DMS79 (cell line): ENCODE measurements around the gene RAI14.
"Not testable (repeated sequence)": the region's sequence is repeated elsewhere in the genome, so short reads cannot be mapped to it uniquely, and the experiment has no call there.

Source experiments
- DNase-seq: peaks from one replicate; lab custom pipeline; 2025; lab: John Stamatoyannopoulos, UW

The RAI14 gene

GRCh38 chr5:34822956-34823715 lies 167.0 kb downstream of the RAI14 start:
- no peak for DNase-seq

DNA sequence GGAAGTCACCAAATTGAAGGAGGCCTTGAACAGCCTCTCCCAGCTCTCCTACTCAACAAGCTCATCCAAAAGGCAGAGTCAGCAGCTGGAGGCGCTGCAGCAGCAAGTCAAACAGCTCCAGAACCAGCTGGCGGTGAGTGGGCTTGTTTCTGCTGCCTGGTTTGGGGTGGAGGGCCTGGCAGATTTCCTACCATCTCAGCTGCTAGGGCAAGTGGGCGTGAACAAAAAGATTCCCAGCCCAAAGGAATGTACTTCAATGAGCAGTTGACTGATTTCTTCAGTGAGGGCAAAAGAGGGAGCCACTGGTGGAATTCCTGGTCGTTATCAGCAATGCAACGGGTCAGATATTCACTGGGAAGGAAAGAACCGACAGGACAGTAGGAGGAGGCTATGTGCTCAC lies 170.2 kb downstream of the RAI14 start:
- DNase-seq: no peak

DNA sequence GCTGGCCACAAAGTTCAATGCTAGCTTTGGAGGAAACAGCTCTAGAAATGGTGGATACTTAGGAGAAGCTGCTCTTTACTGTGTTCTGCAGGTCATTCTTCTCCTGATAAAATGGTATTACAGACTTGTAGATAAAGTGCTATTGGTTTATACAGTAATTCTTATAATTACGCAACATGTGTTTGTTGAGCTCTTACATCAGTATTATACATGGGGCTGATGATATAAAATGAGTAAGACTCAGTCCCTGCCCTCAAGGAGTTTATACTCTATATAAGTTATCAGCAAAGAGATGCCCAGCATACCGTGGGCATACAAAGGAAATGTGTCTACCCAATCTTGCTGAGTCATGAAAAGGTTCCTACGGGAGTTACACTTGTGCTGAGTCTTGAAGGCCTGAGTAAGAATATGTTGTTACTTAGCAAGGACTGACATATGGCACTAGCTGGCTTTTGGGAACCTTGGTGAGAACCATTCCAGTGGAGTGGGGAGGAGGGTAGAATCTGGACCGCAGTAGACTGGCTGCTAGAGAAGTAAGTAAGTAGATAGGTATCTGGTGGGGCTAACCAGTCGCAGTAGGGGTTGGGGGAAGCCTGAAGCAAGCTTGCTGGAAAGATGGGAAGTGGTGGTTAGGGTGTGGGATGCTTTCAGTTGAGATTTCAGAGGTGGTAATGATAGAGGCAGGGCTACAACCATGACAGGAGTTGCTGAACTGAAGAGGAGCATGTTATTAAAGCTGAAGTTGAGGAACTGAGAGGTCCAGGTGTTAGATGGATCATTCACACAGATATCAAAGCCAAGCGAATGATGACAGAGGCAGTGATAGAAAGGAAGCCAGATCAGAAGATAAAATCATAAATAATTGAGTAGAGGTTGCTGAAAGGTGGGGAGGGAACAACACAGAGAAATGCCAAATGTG lies 171.7 kb downstream of the RAI14 start:
- DNase-seq: no peak

DNA sequence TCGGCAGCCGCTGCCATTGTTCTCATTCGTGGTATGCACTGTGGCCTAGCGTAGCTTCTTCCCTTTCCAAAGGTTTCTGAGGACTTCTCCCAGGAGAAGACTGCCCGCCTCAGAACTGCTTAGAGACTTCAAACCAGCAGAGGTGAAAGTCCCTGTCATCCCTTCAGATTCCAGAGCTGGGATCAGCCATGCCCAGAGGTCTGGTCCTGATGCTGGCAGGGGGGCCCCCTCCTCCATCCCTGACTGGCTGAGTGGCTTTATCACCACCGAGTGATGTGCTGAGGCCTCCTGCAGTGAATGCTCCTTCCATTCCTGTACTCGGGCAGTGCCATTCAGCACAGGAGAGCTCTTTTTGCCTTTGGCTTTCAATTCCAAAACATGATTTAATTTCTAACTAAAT lies 174.7 kb downstream of the RAI14 start:
- DNase-seq: not testable (repeated sequence)

GRCh38 chr5:34831303-34831702 lies 175.2 kb downstream of the RAI14 start:
- DNase-seq: no peak

GRCh38 chr5:34832568-34832967 lies 176.4 kb downstream of the RAI14 start:
- DNase-seq: no peak

DNA sequence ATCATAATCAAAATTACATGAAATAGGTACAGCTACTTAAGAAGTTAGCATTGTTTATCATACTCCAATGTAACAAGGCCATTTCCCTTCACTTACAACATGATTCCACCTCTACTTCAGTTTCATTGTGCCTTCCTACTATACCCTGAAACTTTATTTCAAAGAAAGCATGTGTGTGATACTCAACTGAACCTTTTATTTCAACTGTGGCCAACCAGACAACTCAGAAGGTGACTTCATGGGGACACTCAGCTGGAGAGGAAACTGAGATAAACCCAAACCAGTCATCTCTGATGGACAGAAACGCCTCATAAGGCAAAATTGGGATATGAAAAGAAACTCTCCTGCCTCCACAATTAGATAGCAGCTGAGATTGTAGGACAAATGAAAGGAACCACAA lies 177.0 kb downstream of the RAI14 start:
- no peak for DNase-seq

DNA sequence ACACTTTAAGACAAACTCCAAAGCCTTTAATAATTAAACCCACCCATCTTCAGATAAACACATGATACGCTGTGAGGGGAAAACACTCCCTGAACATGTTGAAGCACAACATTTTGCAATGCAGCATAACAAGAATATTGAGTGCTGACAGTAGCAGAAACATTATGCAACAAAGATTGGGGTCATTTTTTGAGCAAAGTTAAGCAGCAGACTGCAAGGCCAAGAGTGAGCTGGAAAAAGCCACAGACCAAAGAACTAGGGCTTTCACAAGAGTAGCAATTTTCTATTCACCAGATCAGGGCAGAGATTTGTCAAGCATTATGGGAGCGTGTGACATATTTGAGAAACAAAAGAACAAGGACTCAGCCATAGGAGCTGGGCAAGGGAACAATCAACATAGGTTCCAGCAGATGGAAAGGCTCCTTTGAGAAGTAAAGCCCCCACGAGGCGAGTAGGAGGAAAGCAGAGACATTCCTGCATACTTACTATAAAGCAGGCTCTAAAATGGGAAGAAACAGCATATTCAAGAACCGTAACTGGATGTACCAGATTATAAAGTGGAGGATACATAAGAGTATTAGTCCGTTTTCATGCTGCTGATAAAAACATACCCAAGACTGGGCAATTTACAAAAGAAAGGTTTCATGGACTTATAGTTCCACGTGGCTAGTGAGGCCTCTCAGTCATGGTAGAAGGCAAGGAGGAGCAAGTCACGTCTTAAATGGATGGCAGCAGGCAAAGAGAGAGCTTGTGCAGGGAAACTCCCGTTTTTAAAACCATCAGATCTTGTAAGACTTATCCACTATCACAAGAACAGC lies 178.1 kb downstream of the RAI14 start:
- no peak for DNase-seq

DNA sequence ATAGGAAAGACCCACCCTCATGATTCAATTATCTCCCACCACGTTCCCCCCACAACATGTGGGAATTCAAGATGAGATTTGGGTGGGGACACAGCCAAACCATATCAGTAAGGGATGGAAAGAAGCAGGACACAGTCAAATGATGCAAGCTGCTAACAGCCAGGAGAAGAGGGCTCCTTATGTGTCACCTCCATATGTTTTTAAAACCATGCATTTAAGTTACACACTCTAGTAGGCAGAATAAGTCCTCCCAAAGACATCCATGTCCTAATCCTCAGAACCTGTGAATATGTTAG lies 178.6 kb downstream of the RAI14 start:
- DNase-seq: no peak

- DNase-seq: no peak
These were observed 179.5 kb downstream of the RAI14 start for GRCh38 chr5:34835664-34836063.

DNA sequence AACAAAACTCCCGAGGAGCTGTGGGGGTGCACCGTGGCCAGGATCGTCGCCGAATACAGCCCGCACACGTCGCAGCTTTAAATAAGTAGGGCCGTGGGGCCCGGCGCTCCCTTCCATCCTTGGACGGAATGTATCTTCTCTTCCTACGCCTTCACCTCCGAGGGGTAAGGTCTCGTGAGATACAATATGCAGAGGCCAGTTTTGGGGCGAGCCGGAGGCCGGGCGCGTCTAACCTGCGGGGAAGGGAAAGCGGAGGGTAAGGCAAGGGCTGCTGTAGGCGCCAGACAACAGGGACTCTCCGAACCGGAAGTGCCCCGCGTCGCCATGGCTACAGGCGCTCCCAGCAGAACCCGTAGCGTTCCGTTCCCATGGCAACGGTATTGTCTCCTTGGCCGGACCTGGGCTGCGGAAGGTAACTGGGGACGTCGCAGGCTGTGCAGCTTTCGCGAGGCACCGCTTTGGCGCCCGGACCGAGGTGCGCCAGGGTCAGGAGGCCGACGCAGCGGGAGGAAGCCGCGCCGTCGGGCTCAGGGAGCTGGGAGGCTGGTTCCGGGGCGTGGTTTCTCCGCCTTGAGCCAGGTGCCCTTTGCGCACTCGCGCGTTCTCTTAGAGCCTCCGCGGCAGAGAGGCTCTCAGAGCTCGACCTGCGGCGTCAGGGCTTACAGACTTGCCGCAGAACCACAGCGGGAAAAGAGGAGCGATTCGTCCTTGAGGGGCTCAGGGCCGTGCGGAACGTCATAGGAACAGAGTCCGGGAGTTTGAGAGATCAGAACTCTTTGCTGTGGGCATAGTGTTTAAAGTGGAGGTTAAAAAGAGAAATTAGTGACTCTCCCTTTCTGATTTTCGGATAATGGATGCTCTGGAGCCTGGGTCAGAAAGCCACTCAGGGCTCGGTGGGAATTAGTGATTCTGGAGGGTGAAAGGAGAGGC lies 182.9 kb downstream of the RAI14 start, which contains the start of gene TTC23L:
TSS of gene TTC23L (plus strand) at position 380 of the 930 bp plus-strand sequence. CDS start 1,508 bp downstream, outside the sequence.
- peak; percentile 93 for DNase-seq

DNA sequence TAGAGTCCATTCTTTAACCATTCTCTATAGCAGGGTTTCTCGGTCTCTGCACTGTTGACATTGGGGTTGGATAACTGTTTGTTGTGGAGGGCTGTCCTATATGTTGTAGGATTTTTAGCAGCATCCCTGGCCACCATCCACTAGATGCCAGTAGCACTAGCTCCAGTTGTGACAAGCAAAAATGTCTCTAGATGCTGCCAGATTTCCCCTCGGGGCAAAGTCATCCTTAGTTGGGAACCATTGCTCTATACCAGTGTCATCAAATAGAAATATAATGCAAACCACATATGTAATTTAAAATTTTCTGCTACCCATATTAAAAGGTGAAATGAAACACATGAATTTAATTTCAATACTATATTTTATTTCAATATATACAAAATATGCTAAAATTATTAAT lies 185.7 kb downstream of the RAI14 start:
- DNase-seq: no peak

GRCh38 chr5:34842554-34842953 lies 186.4 kb downstream of the RAI14 start:
- DNase-seq: no peak

GRCh38 chr5:34843497-34843896 lies 187.4 kb downstream of the RAI14 start:
- no peak for DNase-seq

DNA sequence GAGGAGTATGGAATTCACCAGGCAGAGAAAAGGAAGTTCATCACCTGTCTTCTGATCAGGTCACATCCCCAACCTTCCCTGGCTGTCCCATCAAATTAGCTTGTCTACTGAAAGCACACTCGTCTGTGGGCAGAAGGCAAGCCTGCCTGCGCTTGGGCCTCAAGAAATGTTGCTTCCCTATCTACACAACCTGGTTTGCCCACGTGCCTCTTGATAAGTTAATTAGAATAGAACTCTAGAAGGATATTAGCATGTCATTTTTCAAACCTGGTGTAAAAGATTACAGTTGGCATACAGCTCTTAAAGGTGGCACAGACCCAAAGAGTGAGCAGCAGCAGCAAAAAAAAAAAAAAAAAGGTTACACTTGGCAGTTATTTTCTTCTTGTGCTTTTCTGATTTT lies 188.0 kb downstream of the RAI14 start:
- no peak for DNase-seq

GRCh38 chr5:34844999-34845398 lies 188.9 kb downstream of the RAI14 start:
- no peak for DNase-seq

GRCh38 chr5:34847056-34847455 lies 190.9 kb downstream of the RAI14 start:
- DNase-seq: no peak

DNA sequence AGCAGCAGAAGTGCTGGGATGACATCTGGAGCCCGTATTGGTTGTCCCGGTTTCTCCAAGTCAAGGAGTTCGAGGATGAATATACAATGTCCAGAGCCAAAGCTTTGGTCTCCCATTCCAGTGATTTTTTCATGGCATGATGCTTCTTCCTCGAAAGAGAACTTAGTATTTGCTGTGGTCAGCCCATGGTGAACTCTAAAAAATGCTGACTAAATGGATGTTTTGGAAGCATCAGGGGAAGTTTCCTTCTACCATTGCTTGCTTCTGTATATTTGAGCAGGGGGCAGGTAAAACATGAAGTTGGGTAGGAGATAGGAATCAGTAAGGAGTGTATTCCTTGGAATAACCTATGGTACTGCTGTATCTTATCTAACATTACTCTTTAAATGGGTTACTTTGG lies 191.4 kb downstream of the RAI14 start:
- DNase-seq: no peak

- DNase-seq: no peak
These were observed 192.1 kb downstream of the RAI14 start for GRCh38 chr5:34848230-34848629.

GRCh38 chr5:34849253-34849652 lies 193.1 kb downstream of the RAI14 start:
- no peak for DNase-seq

GRCh38 chr5:34854459-34855174 lies 198.5 kb downstream of the RAI14 start:
- DNase-seq: peak; percentile 76
